Brain (organoid and tissue), 1 donor: ENCODE measurements around the gene TMEM185A. TPM values are rescaled to one million over a fixed set of nuclear protein-coding genes. Genes with fewer than 3 reads are reported as not detected.

Source experiments
- polyA plus RNA-seq: library from polyadenylated mRNA; stranded (reverse); fragments of 350-450 nt; fragmentation: Illumina TruSeq; extraction: RNeasy Lipid Tissue Mini Kit (QIAGEN cat#74804); gene quantifications from one replicate; pipeline ENCODE4 v1.2.3, GENCODE V29; 2015; ENCODE audit warnings: low read depth, low replicate concordance; ENCODE audit not compliant: insufficient read depth

The TMEM185A gene
- polyA plus RNA-seq, 1 donor from 2014 or later: 32.3 TPM

Other genes starting within 250 kb of the TMEM185A start
- gene IDS, start 126.5 kb downstream of the TMEM185A start, polyA plus RNA-seq: 128 TPM
- 27.3 TPM for gene EOLA1, start 90.8 kb downstream of the TMEM185A start, polyA plus RNA-seq
- gene HSFX3, start 81.9 kb downstream of the TMEM185A start, polyA plus RNA-seq: not detected
- not detected for gene MAGEA9B, start 44.3 kb downstream of the TMEM185A start, polyA plus RNA-seq
- 1.9 TPM for gene HSFX2, start 36.5 kb downstream of the TMEM185A start, polyA plus RNA-seq
- gene MAGEA11, start 80.3 kb upstream of the TMEM185A start, polyA plus RNA-seq: not detected
- gene HSFX1, start 142.3 kb upstream of the TMEM185A start, polyA plus RNA-seq: 2.5 TPM
- gene MAGEA9, start 150.1 kb upstream of the TMEM185A start, polyA plus RNA-seq: not detected
- not detected for gene MAGEA8, start 249.4 kb upstream of the TMEM185A start, polyA plus RNA-seq